Adipocyte (in vitro differentiated cells): ENCODE measurements around the gene DMXL1.

ENCODE experiments used
- DNase-seq: peaks from one replicate; pipeline ENCODE4 v3.0.0-alpha.2; 2015; ENCODE audit warnings: low read depth
- H3K27me3 ChIP-seq: replicated peaks from 2 replicates; pipeline ENCODE4 v1.7.0; 2013; ENCODE audit warnings: mild to moderate bottlenecking, low read length, moderate library complexity; ENCODE audit not compliant: control insufficient read depth, insufficient read depth
- H3K36me3 ChIP-seq: 2 replicates; pipeline ENCODE4 v1.7.0; 2013; ENCODE audit warnings: low read length, mild to moderate bottlenecking, moderate library complexity; ENCODE audit not compliant: control insufficient read depth, insufficient read depth, severe bottlenecking
- H3K4me1 ChIP-seq: 2 replicates; pipeline ENCODE4 v1.7.0; 2013; ENCODE audit warnings: mild to moderate bottlenecking, low read length, moderate library complexity; ENCODE audit not compliant: control insufficient read depth, insufficient read depth
- H3K4me3 ChIP-seq: 2 replicates; pipeline ENCODE4 v1.7.0; 2013; ENCODE audit warnings: mild to moderate bottlenecking, low read length, moderate library complexity
- H3K9ac ChIP-seq: 2 replicates; pipeline ENCODE4 v1.7.0; 2013; ENCODE audit warnings: mild to moderate bottlenecking, low read length, moderate library complexity
- H3K9me3 ChIP-seq: 2 replicates; pipeline ENCODE4 v1.7.0; 2013; ENCODE audit warnings: mild to moderate bottlenecking, low read length, moderate library complexity; ENCODE audit not compliant: control insufficient read depth

Gene DMXL1

GRCh38 chr5:119293516-119293829, 222.6 kb downstream of the DMXL1 start:
- H3K4me3 ChIP-seq, result no peak overlapping the region
- peaks cover 21% of the 10 kb centered on the region for H3K4me1 ChIP-seq
- DNase-seq, result no peak
- no peak overlapping the region for H3K9ac ChIP-seq
- H3K27me3 ChIP-seq, result no peaks in the 10 kb centered on the region
- no peaks in the 10 kb centered on the region for H3K9me3 ChIP-seq
- no peaks in the 10 kb centered on the region for H3K36me3 ChIP-seq
